HG03575 (cell line): ENCODE results near the gene GABRR3.
"Not testable (repeated sequence)": the region's sequence is repeated elsewhere in the genome, so short reads cannot be mapped to it uniquely, and the experiment has no call there.

Experiments
- ATAC-seq: cut with Tn5 transposase; IDR thresholded peaks from one replicate; pipeline ENCODE4 v1.9.1; 2021; ENCODE audit not compliant: unreplicated experiment, insufficient number of reproducible peaks, low FRiP score; ENCODE audit errors: extremely low read depth

The GABRR3 gene

DNA sequence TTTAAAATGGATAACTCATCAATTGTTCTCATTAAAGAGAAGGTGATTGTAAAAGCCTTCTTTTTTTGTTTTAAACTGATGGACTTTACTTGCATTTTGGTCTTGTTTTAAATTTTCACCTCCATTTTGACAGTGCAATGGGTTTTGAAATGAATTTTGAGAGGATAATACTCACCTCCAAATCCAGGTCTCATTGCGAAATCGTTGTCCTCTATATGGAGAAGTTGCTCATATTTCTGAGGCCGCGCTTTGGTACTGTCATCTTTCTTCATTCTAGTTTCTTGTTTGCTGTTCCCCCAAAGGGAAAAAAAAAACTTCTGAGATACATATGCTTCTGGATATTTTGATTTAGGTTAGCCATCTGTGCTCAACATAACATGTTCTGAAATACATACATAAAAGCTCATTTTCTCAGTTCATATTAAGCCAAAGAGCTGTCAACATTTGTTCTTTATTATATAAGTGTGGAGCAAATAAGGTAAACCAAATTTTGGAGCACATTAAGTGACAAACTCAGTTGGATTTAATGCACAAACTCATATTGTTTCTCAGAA, 9.6 kb downstream of the GABRR3 start:
- ATAC-seq: no peak

- ATAC-seq: no peak
These were observed 11.9 kb downstream of the GABRR3 start for GRCh38 chr3:98022978-98023820.

DNA sequence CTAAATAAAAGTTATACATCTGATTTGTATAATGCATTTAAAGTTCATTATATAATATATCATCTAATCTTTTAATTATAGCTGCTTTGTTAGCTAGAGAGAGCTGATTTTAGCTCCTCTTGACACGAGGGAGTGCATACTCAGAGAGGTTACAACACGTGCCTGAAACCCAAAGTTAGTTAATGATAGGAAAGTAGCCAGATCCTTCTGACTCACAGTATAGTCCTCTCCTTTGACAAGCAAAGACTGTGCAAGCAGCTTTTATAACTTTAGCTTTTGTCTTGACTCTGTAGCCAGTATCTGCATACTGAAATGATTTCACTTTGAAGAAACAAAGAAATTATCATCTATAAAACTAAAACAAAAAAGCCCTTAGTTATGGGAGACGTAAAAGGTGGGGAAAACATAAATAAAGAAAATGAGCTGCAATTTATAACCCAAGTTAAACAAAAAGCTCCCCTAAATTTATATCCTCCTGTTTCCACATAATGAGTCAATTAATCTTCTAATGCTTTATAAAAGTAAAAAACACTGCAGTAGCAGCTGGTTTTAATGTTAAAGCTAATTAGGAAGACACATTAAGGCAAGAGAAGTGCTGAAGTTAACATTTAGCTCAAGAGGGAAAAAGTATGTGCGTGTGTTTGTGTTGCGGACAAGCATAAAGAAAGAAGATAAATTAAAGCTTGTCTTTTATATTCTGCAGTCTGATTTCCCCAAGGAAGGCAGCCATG, 13.1 kb downstream of the GABRR3 start:
- ATAC-seq: no peak

- ATAC-seq: no peak
These were observed 14.7 kb downstream of the GABRR3 start for GRCh38 chr3:98020412-98020811.

DNA sequence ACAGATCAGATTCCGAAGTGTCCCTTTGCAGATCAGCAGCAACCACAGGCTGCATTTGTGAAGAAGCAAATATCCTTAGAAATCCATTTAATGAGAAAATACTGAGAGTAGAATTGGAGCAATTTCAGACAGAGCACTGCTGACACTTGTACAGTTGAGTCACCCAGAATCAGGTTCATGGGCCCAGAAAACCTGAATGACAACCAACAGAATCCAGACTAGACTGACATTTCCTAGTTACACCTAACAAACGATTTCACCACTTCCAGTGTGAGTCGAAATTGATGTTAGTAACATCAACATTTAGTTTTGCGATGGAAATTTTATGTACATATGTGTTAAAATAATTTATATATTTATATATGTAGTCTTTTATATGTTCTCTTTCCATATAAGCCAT, 16.8 kb downstream of the GABRR3 start:
- no peak for ATAC-seq

DNA sequence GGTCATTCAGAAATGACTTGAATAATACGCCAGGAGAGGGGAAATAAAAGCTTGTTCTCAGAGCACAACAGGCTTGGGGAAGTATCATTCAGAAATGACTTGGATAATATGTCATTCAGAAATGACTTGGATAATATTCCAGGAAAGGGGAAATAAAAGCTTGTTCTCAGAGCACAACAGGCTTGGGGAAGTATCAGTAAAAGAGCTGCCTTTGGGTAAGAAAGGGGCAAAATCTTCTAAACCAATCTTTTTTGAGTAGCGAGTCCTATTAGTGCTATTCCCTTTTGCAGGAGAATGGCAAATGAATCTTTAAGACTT, 20.9 kb downstream of the GABRR3 start:
- ATAC-seq: no peak

GRCh38 chr3:98013411-98014267, 21.5 kb downstream of the GABRR3 start:
- no peak for ATAC-seq

- no peak for ATAC-seq
These were observed 22.1 kb downstream of the GABRR3 start for GRCh38 chr3:98012979-98013378.

DNA sequence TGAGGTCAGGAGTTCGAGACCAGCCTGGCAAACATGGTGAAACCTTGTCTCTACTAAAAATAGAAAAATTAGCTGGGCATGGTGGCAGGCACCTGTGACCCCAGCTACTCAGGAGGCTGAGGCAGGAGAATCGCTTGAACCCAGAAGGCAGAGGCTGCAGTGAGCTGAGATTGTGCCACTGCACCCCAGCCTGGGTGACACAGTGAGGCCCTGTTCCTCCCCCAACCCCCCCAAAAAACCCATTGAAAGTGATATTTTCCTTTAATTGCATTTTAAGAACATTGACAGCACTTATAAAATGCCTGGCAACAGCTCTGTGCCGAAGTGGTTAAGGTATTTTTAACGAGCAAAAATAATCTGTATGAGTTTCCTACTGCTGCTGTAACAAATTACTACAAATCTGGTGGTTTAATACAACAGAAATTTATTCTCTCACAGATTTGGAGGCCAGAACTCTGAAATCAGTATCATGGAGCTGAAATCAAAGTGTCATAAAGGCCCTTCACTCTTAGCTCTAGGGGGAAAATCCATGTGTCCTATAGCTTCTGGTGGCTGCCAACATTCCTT, 24.1 kb downstream of the GABRR3 start:
- ATAC-seq: not testable (repeated sequence)

- no peak for ATAC-seq
These were observed 24.8 kb downstream of the GABRR3 start for GRCh38 chr3:98010194-98010882.

DNA sequence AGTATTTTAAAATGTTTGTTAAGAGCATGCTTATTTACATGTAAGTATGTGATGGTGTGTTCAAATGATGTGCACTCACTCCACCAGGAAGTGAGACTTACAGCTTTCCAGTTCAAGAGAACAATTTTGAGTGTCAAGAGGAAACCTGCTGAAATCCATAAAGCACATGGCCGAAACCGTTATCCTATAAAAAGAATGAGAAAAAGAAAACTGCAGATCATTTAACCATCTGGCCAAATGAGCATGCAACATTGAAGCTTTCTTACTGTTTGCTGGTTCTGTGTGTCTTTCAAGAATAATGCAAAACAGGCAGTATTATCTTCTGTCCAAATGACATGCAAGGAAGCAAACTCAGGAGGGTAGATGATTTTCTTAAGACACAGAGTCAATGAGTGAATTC, 26.3 kb downstream of the GABRR3 start:
- no peak for ATAC-seq

DNA sequence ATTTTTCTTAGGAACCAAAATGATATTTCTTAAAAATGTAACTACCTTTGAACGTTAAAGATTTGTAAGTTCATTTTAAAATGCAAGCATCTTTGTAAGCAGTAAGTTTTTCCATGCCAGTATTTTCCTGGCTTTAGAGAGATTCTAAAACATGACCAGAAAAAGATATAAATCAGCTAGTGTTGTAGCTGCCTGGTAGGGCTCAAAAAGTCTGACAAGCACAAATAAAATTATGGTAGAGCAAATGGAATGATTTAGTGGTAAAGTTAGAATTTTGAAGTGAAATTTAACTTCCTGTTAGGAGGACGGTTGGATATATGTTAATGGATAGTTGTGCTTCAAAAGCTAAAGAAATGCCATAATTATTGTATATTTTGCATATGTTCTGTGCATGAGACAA, 29.7 kb downstream of the GABRR3 start:
- ATAC-seq: no peak

DNA sequence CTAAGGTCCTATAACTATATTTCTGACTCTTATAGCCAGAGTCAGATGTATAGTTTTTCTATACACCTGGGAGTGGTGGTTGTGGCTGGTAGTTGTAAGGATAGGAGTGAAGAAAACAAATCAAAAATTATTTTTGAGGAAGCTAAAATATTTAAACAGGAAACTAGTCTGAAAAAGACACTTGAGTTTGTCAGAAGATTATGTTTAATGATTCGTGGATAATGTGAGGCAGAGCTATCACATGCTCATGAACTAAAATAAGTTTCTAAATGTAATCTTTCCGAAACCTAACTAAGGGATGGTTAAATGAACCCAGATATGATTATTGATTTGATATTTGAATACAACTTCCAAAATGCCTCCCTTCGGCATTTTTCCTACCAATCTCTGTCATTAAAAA, 30.4 kb downstream of the GABRR3 start:
- ATAC-seq: no peak

- no peak for ATAC-seq
These were observed 31.7 kb downstream of the GABRR3 start for GRCh38 chr3:98003306-98003969.

- ATAC-seq: no peak
These were observed 32.4 kb downstream of the GABRR3 start for GRCh38 chr3:98002717-98003116.

GRCh38 chr3:97999994-98000393, 35.1 kb downstream of the GABRR3 start:
- ATAC-seq: no peak

GRCh38 chr3:97999103-97999502, 36.0 kb downstream of the GABRR3 start:
- ATAC-seq: no peak

DNA sequence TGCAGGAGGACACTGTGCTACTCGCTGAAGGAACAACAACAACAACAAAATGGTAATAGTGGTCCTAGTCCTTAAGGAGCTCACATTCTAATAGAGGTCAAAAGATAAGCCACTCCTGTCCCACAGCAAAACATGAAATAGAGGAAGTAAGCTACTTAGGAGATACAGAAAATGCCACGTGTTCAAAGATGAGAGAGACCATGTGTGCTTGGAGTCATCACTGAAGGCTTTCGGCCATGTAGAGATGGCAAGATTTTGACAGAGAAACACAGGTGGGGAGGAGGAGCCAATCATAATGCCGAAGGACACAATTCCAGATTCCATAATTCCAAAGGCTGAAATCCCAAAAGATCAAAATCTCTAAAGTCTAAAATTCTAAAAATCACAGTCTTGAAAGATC, 38.1 kb downstream of the GABRR3 start:
- ATAC-seq: no peak
